ENCODE data around the gene FBXO24. TPM values are rescaled to one million over a fixed set of nuclear protein-coding genes. Genes with fewer than 3 reads are reported as not detected.

The FBXO24 gene
- total and polyA plus RNA-seq, 9 of the 15 experiments (the other 6 are each of a cell fraction or from before 2014, with no cell fraction given), result 0.17 to 0.95 (median 0.50) TPM

DNA sequence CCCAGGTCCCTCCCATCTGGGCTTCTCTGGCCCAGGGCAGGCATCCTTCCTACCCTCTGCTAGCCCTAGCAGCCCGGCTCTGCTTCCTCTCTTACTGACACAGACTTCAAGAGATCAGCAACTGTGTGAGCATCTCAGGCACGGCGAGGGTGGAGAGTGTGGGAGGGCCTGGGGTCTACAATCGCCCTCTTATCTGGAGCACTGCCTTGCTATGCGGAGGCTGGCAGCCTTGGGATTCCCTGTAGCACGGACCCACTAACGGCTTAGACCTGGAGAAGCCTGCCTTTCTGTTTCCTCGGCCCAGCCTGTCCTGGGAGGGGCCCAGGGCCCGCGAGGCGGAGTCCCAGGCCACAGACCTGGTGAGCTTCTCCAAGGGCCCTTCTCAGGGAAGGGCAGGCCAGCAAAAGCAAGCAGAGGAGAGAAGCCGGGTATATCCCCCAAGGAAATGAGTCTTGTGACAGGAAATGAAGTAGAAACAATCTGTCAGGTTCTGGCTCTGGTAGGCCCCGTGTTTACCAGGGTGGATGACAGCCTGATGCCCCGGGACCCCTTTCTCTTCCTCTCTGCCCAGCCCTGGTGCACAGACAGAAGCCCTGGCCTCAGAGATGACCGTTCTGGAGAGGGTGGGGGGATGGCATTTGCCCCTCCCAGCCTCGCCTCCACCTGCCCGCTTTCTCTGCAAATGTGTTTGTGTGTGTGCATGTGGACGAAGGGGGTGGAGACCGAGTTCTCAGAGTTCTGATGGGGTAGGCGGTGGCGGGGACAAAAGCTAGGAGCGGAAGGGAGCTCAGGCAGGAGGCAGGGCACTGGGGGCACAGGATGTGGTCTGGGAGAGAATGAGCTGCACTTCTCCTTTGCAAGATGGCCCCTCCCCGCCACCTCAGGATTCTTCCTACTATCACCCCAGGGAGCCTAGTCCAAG, 2.7 kb upstream of the FBXO24 start (continued):
- TF ChIP-seq ZNF217 (CRISPR knock-in tag; IDR thresholded peaks at IDR 0.05) (no peak), NCOA1 (IDR thresholded peaks at IDR 0.05; ENCODE audit: low read depth) (no peak), MED1 (CRISPR knock-in tag; IDR thresholded peaks at IDR 0.05; ENCODE audit: borderline replicate concordance) (no peak), ZNF324 (CRISPR knock-in tag; IDR thresholded peaks at IDR 0.05) (no peak), NELFE (IDR thresholded peaks at IDR 0.05; ENCODE audit: insufficient read depth, insufficient read length) (no peak), FOXM1 (IDR thresholded peaks at IDR 0.05; ENCODE audit: low read depth) (no peak), FOXM1 (CRISPR knock-in tag; IDR thresholded peaks at IDR 0.05; ENCODE audit: low read depth) (no peak), ZNF77 (CRISPR knock-in tag; IDR thresholded peaks at IDR 0.05) (no peak), ZBTB7A (IDR thresholded peaks at IDR 0.05; ENCODE audit: borderline replicate concordance, control insufficient read depth, low read depth, low read length) (no peak), FOXA3 (CRISPR knock-in tag; conservative IDR thresholded peaks at IDR 0.05 in 1 of 2, IDR thresholded peaks at IDR 0.05 in 1 of 2) (0 out of 4 replicates have a peak, but pooled peaks of 1 of the 2 experiments have one; percentile 50), ZNF57 (CRISPR knock-in tag; IDR thresholded peaks at IDR 0.05) (no peak), GTF2E2 (tag; IDR thresholded peaks at IDR 0.05) (no peak), TFAM (CRISPR knock-in tag; conservative IDR thresholded peaks at IDR 0.05) (no peak), NR3C1 (CRISPR knock-in tag; IDR thresholded peaks at IDR 0.05) (no peak)
- TF ChIP-seq, protein P1, sequence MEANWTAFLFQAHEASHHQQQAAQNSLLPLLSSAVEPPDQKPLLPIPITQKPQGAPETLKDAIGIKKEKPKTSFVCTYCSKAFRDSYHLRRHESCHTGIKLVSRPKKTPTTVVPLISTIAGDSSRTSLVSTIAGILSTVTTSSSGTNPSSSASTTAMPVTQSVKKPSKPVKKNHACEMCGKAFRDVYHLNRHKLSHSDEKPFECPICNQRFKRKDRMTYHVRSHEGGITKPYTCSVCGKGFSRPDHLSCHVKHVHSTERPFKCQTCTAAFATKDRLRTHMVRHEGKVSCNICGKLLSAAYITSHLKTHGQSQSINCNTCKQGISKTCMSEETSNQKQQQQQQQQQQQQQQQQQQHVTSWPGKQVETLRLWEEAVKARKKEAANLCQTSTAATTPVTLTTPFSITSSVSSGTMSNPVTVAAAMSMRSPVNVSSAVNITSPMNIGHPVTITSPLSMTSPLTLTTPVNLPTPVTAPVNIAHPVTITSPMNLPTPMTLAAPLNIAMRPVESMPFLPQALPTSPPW (CRISPR knock-in tag; IDR thresholded peaks at IDR 0.05), result no peak
- TF ChIP-seq, protein P2, sequence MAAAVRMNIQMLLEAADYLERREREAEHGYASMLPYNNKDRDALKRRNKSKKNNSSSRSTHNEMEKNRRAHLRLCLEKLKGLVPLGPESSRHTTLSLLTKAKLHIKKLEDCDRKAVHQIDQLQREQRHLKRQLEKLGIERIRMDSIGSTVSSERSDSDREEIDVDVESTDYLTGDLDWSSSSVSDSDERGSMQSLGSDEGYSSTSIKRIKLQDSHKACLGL (CRISPR knock-in tag; IDR thresholded peaks at IDR 0.05; ENCODE audit: borderline replicate concordance, poor library complexity, severe bottlenecking), result no peak
- TF ChIP-seq, protein P3, sequence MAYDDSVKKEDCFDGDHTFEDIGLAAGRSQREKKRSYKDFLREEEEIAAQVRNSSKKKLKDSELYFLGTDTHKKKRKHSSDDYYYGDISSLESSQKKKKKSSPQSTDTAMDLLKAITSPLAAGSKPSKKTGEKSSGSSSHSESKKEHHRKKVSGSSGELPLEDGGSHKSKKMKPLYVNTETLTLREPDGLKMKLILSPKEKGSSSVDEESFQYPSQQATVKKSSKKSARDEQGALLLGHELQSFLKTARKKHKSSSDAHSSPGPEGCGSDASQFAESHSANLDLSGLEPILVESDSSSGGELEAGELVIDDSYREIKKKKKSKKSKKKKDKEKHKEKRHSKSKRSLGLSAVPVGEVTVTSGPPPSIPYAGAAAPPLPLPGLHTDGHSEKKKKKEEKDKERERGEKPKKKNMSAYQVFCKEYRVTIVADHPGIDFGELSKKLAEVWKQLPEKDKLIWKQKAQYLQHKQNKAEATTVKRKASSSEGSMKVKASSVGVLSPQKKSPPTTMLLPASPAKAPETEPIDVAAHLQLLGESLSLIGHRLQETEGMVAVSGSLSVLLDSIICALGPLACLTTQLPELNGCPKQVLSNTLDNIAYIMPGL (CRISPR knock-in tag; IDR thresholded peaks at IDR 0.05), result no peak
- TF ChIP-seq, protein P4, sequence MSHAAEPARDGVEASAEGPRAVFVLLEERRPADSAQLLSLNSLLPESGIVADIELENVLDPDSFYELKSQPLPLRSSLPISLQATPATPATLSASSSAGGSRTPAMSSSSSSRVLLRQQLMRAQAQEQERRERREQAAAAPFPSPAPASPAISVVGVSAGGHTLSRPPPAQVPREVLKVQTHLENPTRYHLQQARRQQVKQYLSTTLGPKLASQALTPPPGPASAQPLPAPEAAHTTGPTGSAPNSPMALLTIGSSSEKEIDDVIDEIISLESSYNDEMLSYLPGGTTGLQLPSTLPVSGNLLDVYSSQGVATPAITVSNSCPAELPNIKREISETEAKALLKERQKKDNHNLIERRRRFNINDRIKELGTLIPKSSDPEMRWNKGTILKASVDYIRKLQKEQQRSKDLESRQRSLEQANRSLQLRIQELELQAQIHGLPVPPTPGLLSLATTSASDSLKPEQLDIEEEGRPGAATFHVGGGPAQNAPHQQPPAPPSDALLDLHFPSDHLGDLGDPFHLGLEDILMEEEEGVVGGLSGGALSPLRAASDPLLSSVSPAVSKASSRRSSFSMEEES (CRISPR knock-in tag; IDR thresholded peaks at IDR 0.05), result peak; percentile 20; the same call in 1 of the 2 replicates
- TF ChIP-seq, protein P5, sequence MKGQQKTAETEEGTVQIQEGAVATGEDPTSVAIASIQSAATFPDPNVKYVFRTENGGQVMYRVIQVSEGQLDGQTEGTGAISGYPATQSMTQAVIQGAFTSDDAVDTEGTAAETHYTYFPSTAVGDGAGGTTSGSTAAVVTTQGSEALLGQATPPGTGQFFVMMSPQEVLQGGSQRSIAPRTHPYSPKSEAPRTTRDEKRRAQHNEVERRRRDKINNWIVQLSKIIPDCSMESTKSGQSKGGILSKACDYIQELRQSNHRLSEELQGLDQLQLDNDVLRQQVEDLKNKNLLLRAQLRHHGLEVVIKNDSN (CRISPR knock-in tag; IDR thresholded peaks at IDR 0.05), result no peak; the same call in 1 of the 2 replicates
- TF ChIP-seq, protein P6, sequence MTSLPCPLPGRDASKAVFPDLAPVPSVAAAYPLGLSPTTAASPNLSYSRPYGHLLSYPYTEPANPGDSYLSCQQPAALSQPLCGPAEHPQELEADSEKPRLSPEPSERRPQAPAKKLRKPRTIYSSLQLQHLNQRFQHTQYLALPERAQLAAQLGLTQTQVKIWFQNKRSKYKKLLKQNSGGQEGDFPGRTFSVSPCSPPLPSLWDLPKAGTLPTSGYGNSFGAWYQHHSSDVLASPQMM (CRISPR knock-in tag; IDR thresholded peaks at IDR 0.05), result no peak
